Panc1 (cell line): ENCODE measurements around the gene FHL1. TPM values are rescaled to one million over a fixed set of nuclear protein-coding genes. Genes with fewer than 3 reads are reported as not detected.

Experiments
- ATAC-seq: fragments of 200-7000 bp; cut with Tn5 transposase; 2 replicates; pipeline ENCODE4 v1.9.1; 2020; ENCODE audit warnings: mild to moderate bottlenecking, moderate library complexity
- BruUV-seq: library from RNA; stranded (reverse); fragments of 400-500 nt; replicated peaks from 2 replicates; lab custom pipeline; 2021; lab: Mats Ljungman, UMichigan
- CTCF ChIA-PET: fragments of 300-600 bp; sonication (Branson Sonifier 250); formaldehyde crosslinking; loops from one replicate; lab custom pipeline; 2022; ENCODE audit warnings: antibody characterized with exemption; lab: Charles Lee
- POLR2A ChIA-PET: fragments of 300-600 bp; sonication (Branson Sonifier 250); formaldehyde crosslinking; loops from one replicate; lab custom pipeline; 2022; ENCODE audit warnings: antibody characterized with exemption; lab: Charles Lee
- DNase-seq: peaks from one replicate; pipeline ENCODE4 v3.0.0-alpha.2; 2010; ENCODE audit warnings: low read depth, low spot score
- H3K27ac ChIP-seq: 2 replicates; pipeline ENCODE4 v1.5.1; 2011; ENCODE audit warnings: mild to moderate bottlenecking, low read length, inconsistent platforms
- H3K27me3 ChIP-seq: fragments of 200-500 bp; sonication (Bioruptor generic); 2 replicates; pipeline ENCODE4 v1.6.0; 2014; ENCODE audit warnings: low read length, inconsistent platforms; ENCODE audit not compliant: control insufficient read depth, insufficient read depth
- H3K36me3 ChIP-seq: fragments of 200-500 bp; sonication (Bioruptor generic); 2 replicates; pipeline ENCODE4 v1.5.1; 2014; ENCODE audit warnings: inconsistent platforms, mild to moderate bottlenecking, low read length, moderate library complexity; ENCODE audit not compliant: control insufficient read depth, insufficient read depth
- H3K4me1 ChIP-seq: 2 replicates; pipeline ENCODE4 v1.5.1; 2011; ENCODE audit warnings: inconsistent platforms, mild to moderate bottlenecking, low read length, moderate library complexity; ENCODE audit not compliant: control insufficient read depth, insufficient read depth
- H3K4me3 ChIP-seq, 2 experiments: 2 replicates each; pipeline ENCODE4 v1.5.1; 2011 to 2012; ENCODE audit warnings: low read depth in 2 of 2, low read length in 2 of 2, mild to moderate bottlenecking in 2 of 2, inconsistent platforms in 1 of 2, moderate library complexity in 1 of 2
- H3K9me3 ChIP-seq: fragments of 200-500 bp; sonication (Bioruptor generic); 2 replicates; pipeline ENCODE4 v1.5.1; 2014; ENCODE audit warnings: low read depth, mild to moderate bottlenecking, inconsistent platforms, low read length, moderate library complexity; ENCODE audit not compliant: control insufficient read depth, insufficient read depth
- CTCF ChIP-seq: fragments of 450-650 bp; IDR thresholded peaks from 2 replicates; pipeline ENCODE4 v1.5.1; 2017; ENCODE audit warnings: mild to moderate bottlenecking
- POLR2AphosphoS5 ChIP-seq: IDR thresholded peaks from 2 replicates; pipeline ENCODE4 v1.6.1; 2012; ENCODE audit warnings: mild to moderate bottlenecking, low read depth, low read length, moderate library complexity
- SIN3A ChIP-seq: IDR thresholded peaks from 2 replicates; pipeline ENCODE4 v1.6.1; 2012; ENCODE audit warnings: low read depth, mild to moderate bottlenecking, low read length, moderate library complexity, borderline replicate concordance; ENCODE audit not compliant: insufficient read depth
- TCF7L2 ChIP-seq: IDR thresholded peaks from 2 replicates; pipeline ENCODE4 v1.6.1; 2011; ENCODE audit warnings: mild to moderate bottlenecking, low read depth, low read length, inconsistent platforms
- in situ Hi-C: cut with HindIII; loops from 2 replicates; pipeline ENCODE4 v1.10.0; 2016; ENCODE audit warnings: low sequenced_read_pairs, low pct_unique_long_range_greater_than_20kb
- intact Hi-C: fragments of 100-400 bp; cut with micrococcal nuclease; formaldehyde crosslinking; loops from one replicate; pipeline ENCODE4 v1.10.0; 2022; ENCODE audit not compliant: unreplicated experiment
- total RNA-seq: library from RNA; stranded (reverse); gene quantifications from one replicate; pipeline ENCODE4 v1.2.1, GENCODE V29; 2021; ENCODE audit not compliant: unreplicated experiment
- TF ChIP-seq, protein P1 (sequence below), 2 experiments: IDR thresholded peaks; 2 replicates each; pipeline ENCODE4 v1.6.1; 2011 to 2012; ENCODE audit warnings: low read depth in 2 of 2, control low read depth in 1 of 2, low read length in 1 of 2, mild to moderate bottlenecking in 1 of 2, moderate library complexity in 1 of 2; ENCODE audit not compliant: insufficient read depth in 1 of 2

Gene FHL1
- total RNA-seq, 1 experiment from 2014 or later, result 67.9 TPM

DNA sequence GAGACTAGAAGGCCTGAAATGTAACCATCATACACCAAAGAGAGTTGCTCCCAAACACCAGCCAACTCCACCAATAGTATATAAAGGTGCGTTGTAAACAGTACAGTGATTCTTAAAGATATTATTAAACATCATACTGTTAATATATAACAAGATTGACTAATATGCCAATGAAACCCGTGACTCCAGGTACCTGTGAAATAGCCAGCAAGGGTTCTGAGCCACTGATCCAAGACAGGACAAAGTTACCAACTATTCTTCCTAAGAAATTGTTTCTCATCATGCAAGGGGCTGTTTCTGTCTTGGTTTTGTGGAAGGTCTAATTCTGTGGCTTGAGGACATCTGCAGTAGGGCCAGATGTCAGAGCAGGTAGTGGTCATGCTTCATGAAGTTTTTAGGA, 47.2 kb downstream of the FHL1 start:
- TF ChIP-seq TCF7L2 (no peak), CTCF (no peak), SIN3A (no peak), POLR2AphosphoS5 (no peak)
- TF ChIP-seq, protein P1, sequence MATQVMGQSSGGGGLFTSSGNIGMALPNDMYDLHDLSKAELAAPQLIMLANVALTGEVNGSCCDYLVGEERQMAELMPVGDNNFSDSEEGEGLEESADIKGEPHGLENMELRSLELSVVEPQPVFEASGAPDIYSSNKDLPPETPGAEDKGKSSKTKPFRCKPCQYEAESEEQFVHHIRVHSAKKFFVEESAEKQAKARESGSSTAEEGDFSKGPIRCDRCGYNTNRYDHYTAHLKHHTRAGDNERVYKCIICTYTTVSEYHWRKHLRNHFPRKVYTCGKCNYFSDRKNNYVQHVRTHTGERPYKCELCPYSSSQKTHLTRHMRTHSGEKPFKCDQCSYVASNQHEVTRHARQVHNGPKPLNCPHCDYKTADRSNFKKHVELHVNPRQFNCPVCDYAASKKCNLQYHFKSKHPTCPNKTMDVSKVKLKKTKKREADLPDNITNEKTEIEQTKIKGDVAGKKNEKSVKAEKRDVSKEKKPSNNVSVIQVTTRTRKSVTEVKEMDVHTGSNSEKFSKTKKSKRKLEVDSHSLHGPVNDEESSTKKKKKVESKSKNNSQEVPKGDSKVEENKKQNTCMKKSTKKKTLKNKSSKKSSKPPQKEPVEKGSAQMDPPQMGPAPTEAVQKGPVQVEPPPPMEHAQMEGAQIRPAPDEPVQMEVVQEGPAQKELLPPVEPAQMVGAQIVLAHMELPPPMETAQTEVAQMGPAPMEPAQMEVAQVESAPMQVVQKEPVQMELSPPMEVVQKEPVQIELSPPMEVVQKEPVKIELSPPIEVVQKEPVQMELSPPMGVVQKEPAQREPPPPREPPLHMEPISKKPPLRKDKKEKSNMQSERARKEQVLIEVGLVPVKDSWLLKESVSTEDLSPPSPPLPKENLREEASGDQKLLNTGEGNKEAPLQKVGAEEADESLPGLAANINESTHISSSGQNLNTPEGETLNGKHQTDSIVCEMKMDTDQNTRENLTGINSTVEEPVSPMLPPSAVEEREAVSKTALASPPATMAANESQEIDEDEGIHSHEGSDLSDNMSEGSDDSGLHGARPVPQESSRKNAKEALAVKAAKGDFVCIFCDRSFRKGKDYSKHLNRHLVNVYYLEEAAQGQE (IDR thresholded peaks at IDR 0.05; ENCODE audit: insufficient read depth in 1 of 2, low read depth in 2 of 2, low read length in 1 of 2), result no peak
- ChIA-PET CTCF (no interaction called here), POLR2A (no interaction called here)
- Histone ChIP-seq H3K4me3 (no peak overlapping the region), H3K27me3 (no peaks in the 10 kb centered on the region; the same call in 1 of the 2 replicates), H3K36me3 (no peaks in the 10 kb centered on the region), H3K27ac (no peak overlapping the region), H3K9me3 (no peaks in the 10 kb centered on the region), H3K4me1 (no peaks in the 10 kb centered on the region)
- intact Hi-C loops, result no loop called here
- no TSS peak for BruUV-seq
- no peak for ATAC-seq
- no peak for DNase-seq
- in situ Hi-C loops, result no loop called here

GRCh38 chrX:136195247-136195646, 47.9 kb downstream of the FHL1 start:
- no peak for TF ChIP-seq TCF7L2
- no peak for TF ChIP-seq SIN3A
- TF ChIP-seq, protein P1 (IDR thresholded peaks at IDR 0.05; ENCODE audit: insufficient read depth in 1 of 2, low read depth in 2 of 2, low read length in 1 of 2), result no peak
- no peak for TF ChIP-seq POLR2AphosphoS5
- TF ChIP-seq CTCF, result no peak
- Histone ChIP-seq H3K4me1 (no peaks in the 10 kb centered on the region), H3K36me3 (no peaks in the 10 kb centered on the region), H3K27me3 (no peaks in the 10 kb centered on the region; the same call in 1 of the 2 replicates), H3K9me3 (no peaks in the 10 kb centered on the region), H3K4me3 (no peak overlapping the region), H3K27ac (no peak overlapping the region)
- in situ Hi-C loops (no loop called here), intact Hi-C loops (no loop called here)
- no peak for DNase-seq
- POLR2A ChIA-PET, result no interaction called here
- CTCF ChIA-PET, result no interaction called here
- no TSS peak for BruUV-seq
- no peak for ATAC-seq
